Hypothalamus (tissue), 51 donors: ENCODE measurements around the gene PRICKLE2.

ENCODE experiments used
- DNase-seq, 51 donors: peaks; one replicate each; lab custom pipeline; 2025; lab: John Stamatoyannopoulos, UW

The PRICKLE2 gene

GRCh38 chr3:64191822-64192221 lies 33.4 kb downstream of the PRICKLE2 start:
- no peak for DNase-seq

- DNase-seq, result no peak
Observed at GRCh38 chr3:64190517-64191515, 34.5 kb downstream of the PRICKLE2 start.

- peak in 27 of 51 donors; percentile 2 to 67 (median 21) for DNase-seq
Observed at GRCh38 chr3:64188810-64189560, 36.3 kb downstream of the PRICKLE2 start.

- peak in 25 of 51 donors; percentile 2 to 64 (median 29) for DNase-seq
Observed at GRCh38 chr3:64187065-64187959, 38.0 kb downstream of the PRICKLE2 start.

- DNase-seq, result no peak
Observed at GRCh38 chr3:64186667-64187064, 38.6 kb downstream of the PRICKLE2 start.

- DNase-seq, result no peak
Observed at GRCh38 chr3:64185436-64185835, 39.8 kb downstream of the PRICKLE2 start.

- no peak for DNase-seq
Observed at GRCh38 chr3:64184621-64185020, 40.6 kb downstream of the PRICKLE2 start.

- no peak for DNase-seq
Observed at GRCh38 chr3:64179860-64180259, 45.4 kb downstream of the PRICKLE2 start.

- no peak for DNase-seq
Observed at GRCh38 chr3:64179249-64179648, 46.0 kb downstream of the PRICKLE2 start.

- no peak for DNase-seq
Observed at GRCh38 chr3:64178419-64178818, 46.8 kb downstream of the PRICKLE2 start.

- no peak for DNase-seq
Observed at GRCh38 chr3:64176461-64176996, 48.7 kb downstream of the PRICKLE2 start.

GRCh38 chr3:64174328-64174727 lies 50.9 kb downstream of the PRICKLE2 start:
- no peak for DNase-seq

- DNase-seq, result no peak
Observed at GRCh38 chr3:64173563-64173962, 51.7 kb downstream of the PRICKLE2 start.

- peak in 3 of 51 donors; percentile 5 to 31 (median 30) for DNase-seq
Observed at GRCh38 chr3:64170270-64170669, 55.0 kb downstream of the PRICKLE2 start.

- no peak for DNase-seq
Observed at GRCh38 chr3:64167868-64168267, 57.4 kb downstream of the PRICKLE2 start.

- no peak for DNase-seq
Observed at GRCh38 chr3:64167351-64167750, 57.9 kb downstream of the PRICKLE2 start.

- no peak for DNase-seq
Observed at GRCh38 chr3:64166584-64167162, 58.6 kb downstream of the PRICKLE2 start.

GRCh38 chr3:64164349-64164748 lies 60.9 kb downstream of the PRICKLE2 start:
- DNase-seq, result no peak

GRCh38 chr3:64163755-64164148 lies 61.5 kb downstream of the PRICKLE2 start:
- DNase-seq, result no peak
